Activated CD8-positive, alpha-beta memory T cell treated with anti-CD3 and anti-CD28 coated beads for 36 hours (primary cell): ENCODE measurements around the gene MACROH2A1. TPM values are rescaled to one million over a fixed set of nuclear protein-coding genes. Genes with fewer than 3 reads are reported as not detected.

ENCODE experiments used
- CTCF ChIA-PET: fragments of 350-600 bp; sonication (Branson Sonifier 250); formaldehyde crosslinking; loops from one replicate; lab custom pipeline; 2021; ENCODE audit warnings: antibody characterized with exemption; lab: Charles Lee
- POLR2A ChIA-PET: fragments of 350-600 bp; sonication (Branson Sonifier 250); formaldehyde crosslinking; loops from one replicate; lab custom pipeline; 2021; ENCODE audit warnings: antibody characterized with exemption; lab: Charles Lee
- total RNA-seq, 2 experiments: library from RNA; stranded (reverse); gene quantifications; one replicate each; pipeline ENCODE4 v1.2.3, GENCODE V29; 2021

MACROH2A1 gene
- total RNA-seq, 2 experiments from 2014 or later: 198 to 201 TPM

GRCh38 chr5:135437796-135438560, 38.9 kb upstream of the MACROH2A1 start:
- ChIA-PET CTCF (interaction anchor here (1.4 kb wide), 1 partner anchor 12 kb away, joined by 5 read pairs; no protein-coding TSS in a partner anchor), POLR2A (no interaction called here)

DNA sequence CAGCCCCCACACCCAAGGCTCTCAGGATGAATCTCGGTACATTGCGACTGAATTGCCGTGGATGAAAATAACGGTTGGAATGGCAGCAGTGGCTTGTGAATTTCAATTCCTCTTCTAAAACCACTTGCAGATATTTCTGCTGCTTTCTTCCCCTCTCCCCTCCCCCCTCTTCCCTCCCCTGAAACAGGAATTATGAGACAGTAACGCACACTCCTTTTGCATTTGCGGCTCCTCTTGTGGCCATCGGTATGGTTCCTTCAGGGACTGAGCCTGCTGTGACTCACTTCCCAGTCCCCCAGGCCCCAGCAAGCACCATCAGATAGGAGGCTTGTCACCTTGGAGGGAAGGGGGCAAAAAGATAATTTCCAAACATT, 38.4 kb upstream of the MACROH2A1 start:
- ChIA-PET CTCF (interaction anchor here (1.4 kb wide), 1 partner anchor 11 kb away, joined by 5 read pairs; no protein-coding TSS in a partner anchor), POLR2A (no interaction called here)

GRCh38 chr5:135436951-135437418, 38.0 kb upstream of the MACROH2A1 start:
- ChIA-PET CTCF (interaction anchor here (1.4 kb wide), 1 partner anchor 11 kb away, joined by 5 read pairs; no protein-coding TSS in a partner anchor), POLR2A (no interaction called here)

DNA sequence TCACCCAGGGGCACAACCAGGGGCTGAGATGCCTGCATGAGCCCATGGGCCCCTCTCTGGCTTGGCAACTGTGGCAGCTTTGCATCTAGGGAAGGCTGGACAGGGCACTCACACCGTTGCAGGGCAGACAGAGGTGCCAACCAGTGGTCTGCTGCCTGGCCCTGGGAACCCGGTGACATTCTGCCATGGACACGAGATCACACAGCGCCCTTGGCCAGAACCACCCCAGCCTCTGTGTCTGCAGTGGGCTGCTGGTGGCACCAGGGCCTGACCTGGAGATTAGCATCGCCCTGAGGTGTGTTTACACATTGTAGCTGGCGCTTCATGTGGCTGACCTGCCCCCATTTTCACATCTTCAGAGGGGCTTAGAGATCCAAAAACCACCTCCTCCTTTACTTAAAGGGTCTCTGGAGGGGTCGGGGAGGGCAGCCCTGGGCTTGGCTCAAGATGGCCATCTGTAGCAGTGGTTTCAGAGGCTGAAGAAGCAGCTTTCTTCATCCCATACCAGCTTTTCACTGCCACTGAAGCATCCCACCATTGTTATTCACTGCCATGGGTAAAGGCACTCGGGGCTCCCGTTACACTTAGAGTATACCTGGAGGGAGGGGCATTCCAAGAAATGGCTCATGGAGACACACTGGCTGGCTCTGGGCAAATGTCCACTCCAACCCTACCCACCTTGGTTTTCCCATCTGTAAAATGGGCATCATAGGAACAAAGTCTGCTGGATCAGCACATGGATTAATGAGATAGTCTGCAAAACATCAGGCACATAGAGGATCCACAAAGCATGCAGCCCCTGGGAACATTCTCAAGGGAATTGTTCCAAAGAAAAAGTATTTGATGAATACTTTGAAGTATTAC, 36.7 kb upstream of the MACROH2A1 start:
- POLR2A ChIA-PET: no interaction called here

DNA sequence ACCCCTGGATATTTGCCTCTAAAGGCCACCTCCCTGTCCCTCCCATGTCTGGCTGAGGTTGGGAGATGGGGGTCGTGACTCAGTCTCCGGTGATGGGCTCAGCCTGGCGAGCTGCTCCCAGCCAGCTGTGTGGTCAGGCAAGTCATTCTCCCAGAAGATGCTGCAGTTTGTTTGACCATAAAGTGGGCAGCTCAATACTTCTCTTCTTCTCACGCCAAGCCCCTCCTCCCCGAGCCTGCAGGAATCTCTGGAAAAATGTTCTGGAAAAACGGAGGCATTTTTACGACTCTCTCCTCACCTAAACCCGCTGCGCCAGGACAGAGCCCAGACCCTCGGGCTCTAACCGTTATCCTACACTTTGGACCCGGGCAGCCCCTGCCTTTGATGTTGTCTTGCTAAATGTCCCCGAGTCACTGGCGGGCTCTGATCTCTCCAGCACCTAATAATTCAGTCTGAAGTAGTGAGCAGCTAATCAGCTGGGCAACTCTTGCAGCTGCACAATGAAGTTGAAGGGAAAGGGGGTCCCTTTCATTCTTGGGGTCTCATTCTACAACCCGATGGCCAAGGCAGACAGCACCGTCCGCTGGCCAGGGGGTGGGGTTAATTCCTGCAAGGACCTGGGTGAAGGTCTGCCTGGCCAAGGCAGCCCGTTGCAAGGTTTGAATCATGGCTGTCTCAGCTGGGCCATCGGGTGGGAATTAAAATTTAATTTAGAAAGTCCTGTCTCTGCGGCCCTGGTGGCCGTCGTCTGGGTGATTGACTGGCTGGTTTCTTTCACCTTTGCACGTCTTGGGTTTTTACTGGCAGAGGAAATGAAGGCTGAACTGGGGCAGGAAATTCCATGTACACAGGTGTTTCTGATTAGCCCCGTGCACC, 35.8 kb upstream of the MACROH2A1 start:
- CTCF ChIA-PET: no interaction called here
- POLR2A ChIA-PET: no interaction called here

More for the DNA sequence above, 36.7 kb upstream of the MACROH2A1 start:
- CTCF ChIA-PET: no interaction called here

DNA sequence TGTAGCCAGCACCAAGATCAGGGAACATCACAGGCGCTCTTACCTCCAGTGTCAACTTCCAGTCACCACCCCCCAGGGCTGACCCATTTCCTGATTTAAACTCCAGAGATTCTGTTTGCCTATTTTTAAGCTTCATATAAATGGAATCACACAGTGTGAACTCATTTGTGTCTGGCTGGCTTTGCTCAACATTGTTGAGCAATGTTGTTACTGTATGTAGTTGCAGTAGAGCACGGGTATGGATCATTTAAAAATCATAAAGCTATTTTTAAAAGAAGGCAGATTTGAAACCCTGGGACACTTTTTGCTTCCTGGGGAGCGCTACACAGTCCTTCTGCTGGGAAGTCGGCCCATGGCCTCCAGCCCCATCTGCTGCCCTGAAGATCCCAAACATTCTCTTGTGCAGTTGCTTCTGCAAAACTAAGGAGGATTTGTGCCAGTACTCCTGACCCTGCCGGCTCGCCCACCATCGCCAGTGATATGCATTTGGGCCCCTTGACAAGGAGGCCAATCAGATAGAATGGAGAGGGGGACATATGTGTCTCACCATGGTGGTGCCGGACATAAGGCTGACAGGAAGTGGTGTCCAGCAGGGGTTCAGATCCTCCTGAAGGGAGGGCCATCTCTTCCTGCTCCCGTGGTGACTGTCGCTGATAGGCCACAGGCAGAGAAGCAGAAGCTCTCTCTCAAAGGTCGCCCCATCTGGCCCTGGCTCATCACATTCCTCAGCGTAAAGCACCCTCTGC, 34.8 kb upstream of the MACROH2A1 start:
- POLR2A ChIA-PET: no interaction called here
- CTCF ChIA-PET: no interaction called here

- ChIA-PET POLR2A (no interaction called here), CTCF (no interaction called here)
Observed at GRCh38 chr5:135432113-135432512, 33.1 kb upstream of the MACROH2A1 start.

DNA sequence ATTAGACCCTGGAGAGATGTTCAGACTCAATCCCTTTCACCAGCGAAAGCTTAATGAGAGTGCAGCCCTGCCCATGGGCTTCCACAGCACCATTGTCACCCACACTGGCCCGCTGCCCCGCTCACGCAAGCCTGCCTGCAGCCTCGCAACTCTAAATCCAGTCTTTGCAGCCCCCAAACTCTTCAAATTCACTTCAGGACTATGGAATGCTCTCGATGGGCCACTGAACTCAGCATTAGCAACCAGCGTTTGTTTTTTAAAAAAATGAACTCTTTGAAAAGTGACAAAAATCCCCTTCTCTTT, 31.1 kb upstream of the MACROH2A1 start:
- ChIA-PET POLR2A (no interaction called here), CTCF (interaction anchor here (0.6 kb wide), 1 partner anchor 702 kb away, joined by 4 read pairs; no protein-coding TSS in a partner anchor)

DNA sequence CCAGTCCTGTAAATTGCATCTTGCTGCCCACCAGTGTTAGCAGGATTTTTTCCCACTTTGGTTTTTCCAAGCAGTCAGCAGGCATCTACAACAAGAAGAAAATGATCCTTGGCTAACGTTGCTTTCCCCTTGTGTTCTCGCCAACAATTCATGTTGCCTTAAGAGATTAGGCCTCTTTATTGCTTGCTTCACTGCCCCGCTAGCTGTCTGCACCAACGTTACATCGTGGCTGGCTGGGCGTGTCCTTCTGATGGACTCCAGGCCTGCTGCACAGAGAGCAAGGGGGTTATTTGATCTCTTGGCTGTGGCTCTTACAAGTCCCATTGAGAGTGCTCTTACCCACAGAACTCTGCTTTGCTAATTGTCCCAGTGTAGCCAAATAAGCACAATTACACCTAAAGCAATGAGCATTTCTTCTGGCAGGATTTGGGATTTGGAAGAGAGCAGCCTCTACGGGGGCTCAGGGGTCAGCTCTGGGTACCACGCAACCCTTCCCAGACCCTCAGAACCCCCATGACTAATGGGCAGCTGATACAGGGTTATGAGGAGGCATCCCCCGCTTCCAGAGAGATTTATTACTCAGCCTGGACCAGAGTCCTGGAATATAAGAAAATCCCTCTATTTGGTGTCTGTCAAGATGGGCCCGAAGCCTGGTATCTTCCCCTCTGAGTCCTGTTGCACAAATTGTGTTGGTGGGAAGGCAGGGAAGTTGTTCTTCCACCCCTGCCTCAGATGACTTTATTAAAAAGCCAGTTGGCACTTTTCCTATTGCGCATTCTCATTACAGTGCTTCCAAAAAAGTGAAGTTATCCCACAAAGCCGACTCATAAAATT, 30.5 kb upstream of the MACROH2A1 start:
- CTCF ChIA-PET: interaction anchor here (0.6 kb wide), 1 partner anchor 702 kb away, joined by 4 read pairs; no protein-coding TSS in a partner anchor
- POLR2A ChIA-PET: no interaction called here

DNA sequence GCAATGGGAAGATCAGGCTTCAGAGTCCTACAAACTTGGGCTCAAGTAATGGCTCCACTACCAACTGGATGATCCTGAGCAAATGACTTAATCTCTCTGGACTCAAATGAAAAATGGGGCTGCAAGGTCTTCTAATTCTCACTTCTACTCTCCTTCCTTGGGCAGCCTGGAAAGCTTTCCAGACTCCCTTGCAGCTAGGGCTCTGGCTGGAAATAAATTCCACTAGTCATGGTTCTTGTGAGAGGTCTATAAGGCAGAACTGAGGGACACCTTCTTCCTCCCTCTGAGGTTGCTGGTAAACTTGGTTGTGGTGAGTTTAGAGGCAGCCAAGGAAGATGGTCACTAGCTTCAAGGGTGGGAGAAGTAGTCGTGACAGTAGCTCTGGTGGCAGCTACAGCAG, 29.6 kb upstream of the MACROH2A1 start:
- POLR2A ChIA-PET: no interaction called here
- CTCF ChIA-PET: no interaction called here

- POLR2A ChIA-PET: no interaction called here
- CTCF ChIA-PET: interaction anchor here (0.6 to 1.7 kb wide), 3 partner anchors 11 to 28 kb away, joined by 3 to 5 read pairs (median 5); no protein-coding TSS in a partner anchor
Observed at GRCh38 chr5:135426102-135427082, 27.4 kb upstream of the MACROH2A1 start.

DNA sequence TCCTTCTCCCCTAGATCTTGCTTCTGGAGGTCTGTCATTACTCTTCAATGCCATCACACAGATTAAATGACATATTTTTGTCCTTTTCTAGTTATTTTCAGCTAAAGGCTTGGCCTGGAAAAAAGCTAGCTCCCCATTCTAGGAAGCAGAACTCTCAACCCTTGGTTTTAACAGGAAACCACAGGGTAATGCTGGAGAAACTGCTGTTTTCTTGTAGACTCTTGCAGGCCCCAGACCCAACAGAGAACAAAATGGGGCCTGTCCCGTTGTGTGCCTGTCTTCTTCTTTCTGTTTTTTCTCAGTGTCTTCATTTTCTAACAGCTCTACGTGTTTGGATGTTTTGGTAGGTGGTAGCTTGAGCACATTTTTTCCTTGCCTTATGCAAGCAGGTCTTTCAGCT, 26.6 kb upstream of the MACROH2A1 start:
- CTCF ChIA-PET: interaction anchor here (0.6 to 1.7 kb wide), 3 partner anchors 12 to 27 kb away, joined by 3 to 5 read pairs (median 5); no protein-coding TSS in a partner anchor
- POLR2A ChIA-PET: no interaction called here

DNA sequence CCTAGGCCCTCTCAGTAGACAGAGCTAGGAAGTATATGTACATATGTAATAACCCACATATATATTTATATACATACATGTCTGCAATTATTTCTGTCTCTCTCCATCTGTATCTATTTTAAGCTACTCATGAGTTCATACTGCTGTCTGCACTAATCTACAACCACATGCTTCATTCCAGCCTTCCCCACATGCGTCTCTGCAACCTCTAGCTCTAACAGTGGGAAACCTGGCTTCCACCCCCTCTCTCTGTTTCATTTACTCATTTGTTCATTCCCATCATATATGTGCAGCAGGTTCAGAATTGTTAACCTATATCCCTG, 24.8 kb upstream of the MACROH2A1 start:
- POLR2A ChIA-PET: no interaction called here
- CTCF ChIA-PET: no interaction called here

DNA sequence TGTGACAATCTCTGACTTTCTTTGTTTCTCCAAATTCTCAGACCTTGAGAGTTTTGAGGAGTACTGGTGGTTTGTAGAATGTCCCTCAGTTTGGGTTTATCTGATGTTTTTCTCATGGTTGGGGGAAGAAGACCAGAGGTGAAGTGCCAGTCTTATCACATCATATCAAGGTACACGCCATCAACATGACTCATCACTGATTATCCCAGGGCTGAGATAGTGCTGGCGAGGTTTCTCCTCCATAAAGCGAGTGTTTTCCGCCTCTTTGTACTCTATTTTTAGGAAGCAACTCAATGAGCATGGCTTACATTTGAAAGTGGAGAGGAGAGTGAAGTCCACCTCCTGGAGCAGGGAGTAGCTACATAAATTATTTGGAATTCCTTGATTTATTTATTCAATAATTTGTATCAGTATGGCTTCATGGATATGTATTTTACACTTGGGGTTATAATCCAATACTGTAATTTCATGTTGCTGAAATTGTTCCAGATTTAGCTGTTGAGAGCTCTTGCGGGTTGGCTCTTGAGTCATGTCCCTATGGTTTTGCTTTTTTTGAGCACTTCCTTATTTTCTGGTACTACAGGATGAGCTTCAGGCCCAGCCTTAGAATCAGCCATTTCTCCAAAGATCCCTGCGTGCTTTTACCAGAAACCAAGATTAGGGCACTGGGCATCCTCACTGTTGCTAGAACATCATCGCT, 24.3 kb upstream of the MACROH2A1 start:
- ChIA-PET CTCF (no interaction called here), POLR2A (no interaction called here)

- ChIA-PET POLR2A (no interaction called here), CTCF (no interaction called here)
Observed at GRCh38 chr5:135422419-135422818, 23.4 kb upstream of the MACROH2A1 start.

DNA sequence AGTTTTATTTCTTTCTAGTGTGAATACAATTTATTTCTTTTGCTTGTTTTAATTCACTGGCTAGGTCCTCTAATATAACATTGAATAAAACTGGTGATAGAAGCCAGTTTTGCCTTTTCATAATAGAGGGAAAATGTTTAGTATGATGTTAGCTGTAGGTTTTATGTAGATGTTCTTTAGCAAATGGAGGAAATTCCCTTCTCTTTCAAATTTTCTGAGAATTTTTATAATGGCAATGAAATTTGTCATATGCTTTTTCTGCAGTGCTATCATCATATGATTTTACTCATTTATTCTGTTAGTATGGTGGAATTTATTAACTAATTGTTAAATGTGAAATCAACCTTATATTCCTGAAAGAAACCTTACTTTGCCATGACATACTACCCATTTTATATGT, 18.1 kb upstream of the MACROH2A1 start:
- ChIA-PET POLR2A (no interaction called here), CTCF (no interaction called here)
